HCT116 (cell line): ENCODE measurements around the gene NPFF. TPM values are rescaled to one million over a fixed set of nuclear protein-coding genes. Genes with fewer than 3 reads are reported as not detected.

Source experiments
- ATAC-seq: fragments of 200-7000 bp; cut with Tn5 transposase; 2 replicates; pipeline ENCODE4 v1.9.1; 2020; ENCODE audit warnings: mild to moderate bottlenecking, moderate library complexity
- BruUV-seq: library from RNA; stranded (reverse); fragments of 400-500 nt; replicated peaks from 2 replicates; lab custom pipeline; 2021; lab: Mats Ljungman, UMichigan
- CTCF ChIA-PET: fragments of 300-600 bp; sonication (Branson Sonifier 250); formaldehyde crosslinking; loops from one replicate; lab custom pipeline; 2021; ENCODE audit warnings: antibody characterized with exemption; lab: Charles Lee
- POLR2A ChIA-PET: fragments of 300-600, 350-600 bp; sonication (Branson Sonifier 250); formaldehyde crosslinking; loops from one replicate; lab custom pipeline; 2021; ENCODE audit warnings: antibody characterized with exemption; lab: Charles Lee
- RAD21 ChIA-PET, 2 experiments: fragments of 300-600 bp; sonication (Branson Sonifier 250); formaldehyde crosslinking; loops; one replicate each; lab custom pipeline; 2023; ENCODE audit warnings: low total read pairs in 2 of 2; ENCODE audit not compliant: uncharacterized antibody in 2 of 2, unreplicated experiment in 2 of 2, low non-redundant PET in 1 of 2; lab: Charles Lee
- DNase-seq: peaks from one replicate; pipeline ENCODE4 v3.0.0-alpha.2; 2010; ENCODE audit warnings: low read depth, low spot score
- H2AFZ ChIP-seq: fragments of 200-600 bp; shearing (Covaris generic), sonication (generic); 2 replicates; pipeline ENCODE4 v1.6.1; 2017; ENCODE audit warnings: low read depth, mixed run types, mixed read lengths, antibody characterized with exemption, low read length; ENCODE audit not compliant: poor library complexity, severe bottlenecking
- H3K27ac ChIP-seq: 2 replicates; pipeline ENCODE4 v1.5.1; 2012; ENCODE audit warnings: low read depth, low read length
- H3K27me3 ChIP-seq: fragments of 200-600 bp; sonication (generic); 2 replicates; pipeline ENCODE4 v1.6.1; 2016; ENCODE audit warnings: mixed run types, low read length, mixed read lengths; ENCODE audit not compliant: insufficient read depth
- H3K36me3 ChIP-seq, 2 experiments: fragments of 200-500 bp in 1 of 2; fragments of 200-600 bp in 1 of 2; sonication (Bioruptor generic) in 1 of 2; sonication (generic) in 1 of 2; 2 replicates each; pipeline versions ENCODE4 v1.5.1 to v1.6.1; 2014 to 2016; ENCODE audit warnings: low read length in 2 of 2, inconsistent platforms in 1 of 2, mixed read lengths in 1 of 2, mixed run types in 1 of 2; ENCODE audit not compliant: insufficient read depth in 2 of 2, control insufficient read depth in 1 of 2
- H3K4me1 ChIP-seq, 2 experiments: fragments of 200-600 bp in 1 of 2; sonication (generic) in 1 of 2; 2 replicates each; pipeline versions ENCODE4 v1.5.1 to v1.6.1; 2012 to 2017; ENCODE audit warnings: low read length in 2 of 2, inconsistent platforms in 1 of 2, mild to moderate bottlenecking in 1 of 2, mixed read lengths in 1 of 2, mixed run types in 1 of 2, moderate library complexity in 1 of 2; ENCODE audit not compliant: insufficient read depth in 2 of 2, control insufficient read depth in 1 of 2
- H3K4me2 ChIP-seq: fragments of 200-600 bp; sonication (generic); 2 replicates; pipeline ENCODE4 v1.6.1; 2017; ENCODE audit warnings: mixed run types, low read length, mixed read lengths
- H3K4me3 ChIP-seq, 2 experiments: fragments of 200-600 bp in 1 of 2; sonication (generic) in 1 of 2; replicated peaks in 1 of 2; 2 replicates each; pipeline ENCODE4 v1.5.1; 2011 to 2016; ENCODE audit warnings: low read length in 2 of 2, control low read depth in 1 of 2, low read depth in 1 of 2, mild to moderate bottlenecking in 1 of 2, mixed read lengths in 1 of 2, mixed run types in 1 of 2
- H3K79me2 ChIP-seq: fragments of 200-600 bp; sonication (generic); 2 replicates; pipeline ENCODE4 v1.6.1; 2017; ENCODE audit warnings: mild to moderate bottlenecking, mixed run types, low read length, moderate library complexity, mixed read lengths; ENCODE audit not compliant: insufficient read depth
- H3K9ac ChIP-seq: fragments of 200-600 bp; sonication (generic); 2 replicates; pipeline ENCODE4 v1.6.1; 2016; ENCODE audit warnings: low read length, mixed read lengths
- H3K9me2 ChIP-seq: fragments of 200-600 bp; sonication (generic), shearing (Covaris generic); 2 replicates; pipeline ENCODE4 v1.6.1; 2017; ENCODE audit warnings: mixed run types, mild to moderate bottlenecking, moderate library complexity; ENCODE audit not compliant: insufficient read depth
- H3K9me3 ChIP-seq, 2 experiments: fragments of 200-500 bp in 1 of 2; fragments of 200-600 bp in 1 of 2; sonication (Bioruptor generic) in 1 of 2; sonication (generic) in 1 of 2; 2 replicates each; pipeline ENCODE4 v1.6.1; 2014 to 2017; ENCODE audit warnings: low read length in 2 of 2, mixed read lengths in 2 of 2, inconsistent platforms in 1 of 2, low read depth in 1 of 2, mild to moderate bottlenecking in 1 of 2, mixed run types in 1 of 2, moderate library complexity in 1 of 2; ENCODE audit not compliant: control insufficient read depth in 1 of 2, insufficient read depth in 1 of 2
- H4K20me1 ChIP-seq: fragments of 200-600 bp; sonication (generic), shearing (Covaris generic); 2 replicates; pipeline ENCODE4 v1.6.1; 2017; ENCODE audit warnings: mixed run types, mild to moderate bottlenecking, moderate library complexity; ENCODE audit not compliant: insufficient read depth
- ATF3 ChIP-seq: IDR thresholded peaks from 2 replicates; pipeline ENCODE4 v1.6.1; 2012
- CBX3 ChIP-seq: IDR thresholded peaks from 2 replicates; pipeline ENCODE4 v1.6.1; 2012; ENCODE audit warnings: low read depth
- CEBPB ChIP-seq: IDR thresholded peaks from 2 replicates; pipeline ENCODE4 v1.6.1; 2012; ENCODE audit warnings: low read depth
- CTCF ChIP-seq, 3 experiments: fragments of 200-600 bp in 1 of 3; sonication (generic) in 1 of 3; IDR thresholded peaks in 2 of 3; conservative IDR thresholded peaks in 1 of 3; 2 replicates each; pipeline ENCODE4 v1.5.1; 2012 to 2017; ENCODE audit warnings: low read depth in 2 of 3, low read length in 2 of 3, antibody characterized with exemption in 1 of 3, borderline replicate concordance in 1 of 3, control low read depth in 1 of 3, mild to moderate bottlenecking in 1 of 3, mixed read lengths in 1 of 3, mixed run types in 1 of 3, moderate library complexity in 1 of 3; ENCODE audit not compliant: insufficient read depth in 1 of 3
- EGR1 ChIP-seq: IDR thresholded peaks from 2 replicates; pipeline ENCODE4 v1.6.1; 2012; ENCODE audit warnings: low read depth
- ELF1 ChIP-seq: IDR thresholded peaks from 2 replicates; pipeline ENCODE4 v1.6.1; 2012; ENCODE audit warnings: low read depth, borderline replicate concordance
- EZH2 ChIP-seq: fragments of 200-600 bp; sonication (generic); IDR thresholded peaks from 2 replicates; pipeline ENCODE4 v1.6.1; 2017; ENCODE audit warnings: antibody characterized with exemption, mixed run types
- EZH2phosphoT487 ChIP-seq: fragments of 200-600 bp; IDR thresholded peaks from 2 replicates; pipeline ENCODE4 v1.6.1; 2018; ENCODE audit warnings: antibody characterized with exemption, borderline replicate concordance
- FOSL1 ChIP-seq: IDR thresholded peaks from 2 replicates; pipeline ENCODE4 v1.6.1; 2012; ENCODE audit warnings: low read depth
- JUND ChIP-seq: IDR thresholded peaks from 2 replicates; pipeline ENCODE4 v1.6.1; 2012
- MAX ChIP-seq: IDR thresholded peaks from 2 replicates; pipeline ENCODE4 v1.6.1; 2012
- POLR2A ChIP-seq: IDR thresholded peaks from 2 replicates; pipeline ENCODE4 v1.7.0; 2011; ENCODE audit warnings: borderline replicate concordance; ENCODE audit not compliant: insufficient read depth, insufficient read length; ENCODE audit errors: extremely low read depth
- POLR2AphosphoS5 ChIP-seq: IDR thresholded peaks from 2 replicates; pipeline ENCODE4 v1.6.1; 2011; ENCODE audit warnings: mild to moderate bottlenecking, low read depth, low read length, moderate library complexity
- RAD21 ChIP-seq: IDR thresholded peaks from 2 replicates; pipeline ENCODE4 v1.6.1; 2012; ENCODE audit warnings: low read depth, mild to moderate bottlenecking
- SIN3A ChIP-seq: IDR thresholded peaks from 2 replicates; pipeline ENCODE4 v1.6.1; 2012; ENCODE audit warnings: low read depth
- SP1 ChIP-seq: IDR thresholded peaks from 2 replicates; pipeline ENCODE4 v1.6.1; 2012; ENCODE audit warnings: low read depth
- SRF ChIP-seq: IDR thresholded peaks from 2 replicates; pipeline ENCODE4 v1.6.1; 2012; ENCODE audit warnings: low read depth
- TCF7L2 ChIP-seq: IDR thresholded peaks from 2 replicates; pipeline ENCODE4 v1.7.0; 2011; ENCODE audit warnings: borderline replicate concordance, inconsistent platforms; ENCODE audit not compliant: insufficient read depth, insufficient read length; ENCODE audit errors: extremely low read depth
- YY1 ChIP-seq: IDR thresholded peaks from 2 replicates; pipeline ENCODE4 v1.6.1; 2011; ENCODE audit warnings: low read length, low read depth, moderate library complexity, mild to moderate bottlenecking; ENCODE audit not compliant: insufficient replicate concordance; ENCODE audit errors: extremely low read depth
- ZBTB33 ChIP-seq: IDR thresholded peaks from 2 replicates; pipeline ENCODE4 v1.6.1; 2011; ENCODE audit warnings: mild to moderate bottlenecking, low read length, moderate library complexity; ENCODE audit not compliant: insufficient replicate concordance; ENCODE audit errors: extremely low read depth
- ZFX ChIP-seq: fragments of 450-650 bp; IDR thresholded peaks from 2 replicates; pipeline ENCODE4 v1.6.1; 2017
- ZNF274 ChIP-seq: fragments of 200-500 bp; sonication (Bioruptor generic); IDR thresholded peaks from 2 replicates; pipeline ENCODE4 v1.6.1; 2014; ENCODE audit warnings: mild to moderate bottlenecking, low read depth, low read length, inconsistent platforms
- intact Hi-C: fragments of 100-400 bp; cut with micrococcal nuclease; formaldehyde crosslinking; loops from 2 replicates; pipeline ENCODE4 v1.10.0; 2022
- total RNA-seq: library from RNA; stranded (reverse); gene quantifications from one replicate; pipeline ENCODE4 v1.2.1, GENCODE V29; 2021; ENCODE audit not compliant: unreplicated experiment

Gene NPFF
- total RNA-seq, 1 experiment from 2014 or later: not detected

GRCh38 chr12:53500776-53501614, 6.3 kb downstream of the NPFF start, which contains the start of gene TARBP2:
Gene TARBP2, plus strand, starts transcription at chr12:53501283. Its CDS starts 126 bp downstream, at chr12:53501409.
- no peaks in the 10 kb centered on the region for H3K27me3 ChIP-seq
- H4K20me1 ChIP-seq: no peaks in the 10 kb centered on the region
- H3K4me3 ChIP-seq: peak within 1 kb of the TSS; percentile 75 to 87
- ATAC-seq: peak; percentile 78
- H3K9me2 ChIP-seq: no peaks in the 10 kb centered on the region
- peaks cover 0 to 4% of the 10 kb centered on the region in 2 experiments; a peak in 2 of 4 replicates for H3K36me3 ChIP-seq
- peak within 1 kb of the TSS; percentile 90 for H3K27ac ChIP-seq
- intact Hi-C loops: loop anchor here (2.0 kb wide), 1 partner anchor 180 kb away; the partner anchor contains the start of gene AAAS
- peaks cover 13 to 39% of the 10 kb centered on the region in 2 experiments for H3K4me1 ChIP-seq
- ChIA-PET CTCF (interaction anchor here (0.7 to 2.5 kb wide), 15 partner anchors 24 to 435 kb away, joined by 3 to 29 read pairs (median 4); partner anchors contain the start of genes AAAS, ATP5MC2 and MYG1), RAD21 (no interaction called here), POLR2A (interaction anchor here (0.5 to 2.0 kb wide), 19 partner anchors 10 to 633 kb away, joined by 3 to 17 read pairs (median 4); partner anchors contain the start of genes AAAS, PRR13 and SP1)
- H3K9ac ChIP-seq: peak within 1 kb of the TSS; percentile 88
- DNase-seq: peak; percentile 99
- no TSS peak for BruUV-seq
- H3K79me2 ChIP-seq: peaks cover 16% of the 10 kb centered on the region
- H2AFZ ChIP-seq: no peak within 1 kb of the TSS
- peak within 1 kb of the TSS; percentile 89 for H3K4me2 ChIP-seq
- H3K9me3 ChIP-seq: no peaks in the 10 kb centered on the region
- TF ChIP-seq RAD21 (no peak), TCF7L2 (no peak), POLR2A (peak; percentile 76), ELF1 (no peak), EZH2 (no peak), CEBPB (no peak), ZNF274 (no peak), MAX (no peak), EZH2phosphoT487 (no peak), ZFX (peak; percentile 99), SIN3A (no peak), FOSL1 (no peak), ATF3 (no peak), CBX3 (no peak), SP1 (no peak), EGR1 (no peak), SRF (no peak), ZBTB33 (no peak), POLR2AphosphoS5 (peak; percentile 91), YY1 (peak; percentile 13), JUND (no peak), CTCF (IDR thresholded peaks at IDR 0.05 in 2 of 3, conservative IDR thresholded peaks at IDR 0.05 in 1 of 3; ENCODE audit: borderline replicate concordance in 1 of 3, insufficient read depth in 1 of 3, low read depth in 2 of 3, low read length in 2 of 3) (no peak)
